Adipocyte (in vitro differentiated cells): ENCODE data around the gene MRPS18A.
"Not testable (repeated sequence)": the region's sequence is repeated elsewhere in the genome, so short reads cannot be mapped to it uniquely, and the experiment has no call there.

Experiments used
- DNase-seq: peaks from one replicate; pipeline ENCODE4 v3.0.0-alpha.2; 2015; ENCODE audit warnings: low read depth
- H3K27me3 ChIP-seq: replicated peaks from 2 replicates; pipeline ENCODE4 v1.7.0; 2013; ENCODE audit warnings: mild to moderate bottlenecking, low read length, moderate library complexity; ENCODE audit not compliant: control insufficient read depth, insufficient read depth
- H3K36me3 ChIP-seq: 2 replicates; pipeline ENCODE4 v1.7.0; 2013; ENCODE audit warnings: low read length, mild to moderate bottlenecking, moderate library complexity; ENCODE audit not compliant: control insufficient read depth, insufficient read depth, severe bottlenecking
- H3K4me1 ChIP-seq: 2 replicates; pipeline ENCODE4 v1.7.0; 2013; ENCODE audit warnings: mild to moderate bottlenecking, low read length, moderate library complexity; ENCODE audit not compliant: control insufficient read depth, insufficient read depth
- H3K4me3 ChIP-seq: 2 replicates; pipeline ENCODE4 v1.7.0; 2013; ENCODE audit warnings: mild to moderate bottlenecking, low read length, moderate library complexity
- H3K9ac ChIP-seq: 2 replicates; pipeline ENCODE4 v1.7.0; 2013; ENCODE audit warnings: mild to moderate bottlenecking, low read length, moderate library complexity
- H3K9me3 ChIP-seq: 2 replicates; pipeline ENCODE4 v1.7.0; 2013; ENCODE audit warnings: mild to moderate bottlenecking, low read length, moderate library complexity; ENCODE audit not compliant: control insufficient read depth

Gene MRPS18A

DNA sequence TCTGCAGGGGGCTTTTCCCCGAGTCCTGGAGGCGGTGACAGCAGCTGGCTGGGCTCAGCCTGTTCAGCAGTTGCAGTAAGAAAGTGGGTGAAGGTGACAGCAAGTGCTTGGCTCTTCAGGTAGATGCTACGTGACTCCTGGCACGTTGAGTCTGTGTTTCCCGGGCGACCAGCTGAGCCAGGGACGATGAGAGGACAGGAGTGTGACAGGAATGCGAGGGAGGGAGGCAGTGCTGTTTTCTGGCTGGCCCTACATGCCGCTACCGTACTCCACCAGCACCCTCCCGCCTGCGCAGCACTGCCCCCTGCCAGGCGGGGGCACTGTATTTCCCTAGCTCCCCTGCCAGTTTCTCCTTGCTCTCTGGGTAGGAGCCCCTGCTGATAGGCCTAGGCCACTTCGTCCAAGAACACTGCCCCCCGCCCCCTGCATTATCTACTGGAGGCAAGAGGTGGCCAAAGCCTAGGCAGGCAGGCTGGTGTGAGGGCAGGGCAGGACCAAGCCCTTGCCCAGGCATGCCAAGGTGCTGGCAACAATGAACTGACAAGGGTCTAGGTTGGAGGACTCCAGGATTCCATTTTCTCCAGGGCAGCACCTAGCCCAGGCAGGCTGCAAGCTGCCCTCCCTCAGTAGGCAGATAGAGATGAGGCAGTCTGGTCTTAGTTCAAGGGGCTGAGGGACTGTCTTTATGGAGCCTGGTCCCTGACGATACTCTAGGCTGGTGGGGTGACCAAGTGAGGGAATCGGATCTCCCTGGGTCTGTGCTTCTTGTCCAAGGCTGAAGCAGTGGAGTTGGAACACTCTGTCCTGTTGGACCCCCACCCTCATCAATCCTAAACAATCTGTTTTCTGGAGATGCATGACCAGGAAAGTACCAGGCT is 19.2 kb downstream of the MRPS18A start:
- no peak overlapping the region for H3K4me3 ChIP-seq
- H3K9me3 ChIP-seq = no peaks in the 10 kb centered on the region

DNA sequence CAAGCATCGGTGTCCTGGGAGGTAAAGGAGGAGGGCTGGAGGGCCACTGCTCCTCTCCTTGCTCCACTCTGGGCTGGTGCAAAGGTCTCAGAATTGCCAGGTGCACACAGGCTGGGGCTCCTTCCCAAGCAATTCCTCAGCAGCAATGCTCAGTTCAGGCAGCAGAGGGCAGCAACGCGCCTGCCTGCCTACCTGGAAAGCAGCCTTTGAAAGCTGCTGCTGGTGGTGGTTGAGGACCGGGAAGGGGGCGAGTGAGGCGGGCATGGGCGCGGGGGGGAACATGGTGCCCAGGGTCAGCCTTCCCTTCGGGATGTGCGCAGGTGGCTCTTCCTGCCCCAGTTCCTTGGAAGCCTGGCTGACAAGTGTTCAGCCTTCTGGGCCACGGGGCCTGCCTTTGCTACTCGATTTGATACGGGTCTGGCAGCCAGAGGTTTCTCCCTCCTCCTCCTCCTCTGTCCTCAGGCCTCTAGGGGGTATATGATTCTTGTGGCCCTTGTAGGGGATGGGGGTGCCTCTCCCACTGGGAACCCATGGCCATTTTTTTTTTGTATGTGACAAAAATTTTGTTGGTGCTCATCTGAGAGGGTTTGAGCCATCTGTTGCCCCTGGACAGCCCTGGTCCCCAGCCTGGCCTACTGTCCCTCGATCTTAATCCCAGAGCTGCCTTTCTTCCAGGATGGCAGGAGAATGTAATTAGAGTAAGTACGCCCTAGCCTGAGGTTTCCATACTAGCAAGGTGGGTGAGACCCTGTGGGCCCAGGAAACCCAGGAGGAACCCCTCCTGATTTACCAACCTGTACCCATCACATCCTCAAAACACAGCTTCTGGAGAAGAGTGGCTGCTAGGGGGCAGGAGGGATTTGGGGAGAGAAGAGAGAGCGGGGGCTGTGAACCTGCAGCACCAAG is 20.1 kb downstream of the MRPS18A start:
- no peak overlapping the region for H3K9ac ChIP-seq
- no peaks in the 10 kb centered on the region for H3K9me3 ChIP-seq
- peaks cover 52% of the 10 kb centered on the region for H3K4me1 ChIP-seq
- H3K36me3 ChIP-seq = peaks cover 11% of the 10 kb centered on the region
- H3K4me3 ChIP-seq = no peak overlapping the region
- peak; percentile 86 for DNase-seq
- H3K27me3 ChIP-seq = no peaks in the 10 kb centered on the region

More for the DNA sequence above, 19.2 kb downstream of the MRPS18A start:
- Histone ChIP-seq H3K9ac (no peak overlapping the region), H3K27me3 (no peaks in the 10 kb centered on the region), H3K4me1 (peaks cover 60% of the 10 kb centered on the region), H3K36me3 (peaks cover 11% of the 10 kb centered on the region)
- peak; percentile 69 for DNase-seq

DNA sequence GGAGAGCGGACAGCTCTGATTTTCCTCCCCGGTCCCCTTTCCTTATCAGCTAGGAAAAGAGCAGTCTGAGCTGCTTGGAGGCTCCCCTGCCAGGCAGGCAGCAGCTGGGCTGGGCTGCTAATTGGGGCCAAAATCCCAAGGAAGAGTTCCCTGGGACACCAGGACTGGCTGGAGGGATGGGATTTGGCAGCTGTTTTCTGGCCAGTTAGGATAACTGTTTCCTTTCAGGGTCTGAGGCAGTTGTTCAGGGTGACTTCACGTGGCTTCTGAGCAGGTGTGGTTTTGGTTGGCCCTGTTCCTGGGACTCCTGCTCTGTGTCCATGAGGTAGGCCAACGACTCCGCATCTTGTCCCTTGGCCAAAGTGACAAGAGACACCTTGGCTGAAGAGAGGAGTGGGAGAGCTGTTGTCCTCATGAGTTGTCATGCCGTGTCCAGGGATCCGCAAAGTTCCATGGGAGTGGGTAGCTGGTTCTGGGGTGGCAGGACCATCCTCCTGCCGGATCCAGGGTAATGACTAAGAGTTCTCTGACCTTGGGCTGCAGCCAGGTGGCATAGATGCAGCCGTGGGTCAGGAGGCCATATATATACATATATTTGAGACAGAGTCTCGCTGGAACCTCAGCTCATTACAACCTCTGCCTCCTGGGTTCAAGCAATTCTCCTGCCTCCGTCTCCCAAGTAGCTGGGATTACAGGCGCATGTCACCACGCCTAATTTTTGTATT is 21.2 kb downstream of the MRPS18A start:
- Histone ChIP-seq H3K36me3 (peaks cover 6% of the 10 kb centered on the region), H3K4me1 (peaks cover 41% of the 10 kb centered on the region), H3K27me3 (no peaks in the 10 kb centered on the region), H3K9me3 (no peaks in the 10 kb centered on the region), H3K4me3 (no peak overlapping the region), H3K9ac (no peak overlapping the region)
- DNase-seq = no peak

DNA sequence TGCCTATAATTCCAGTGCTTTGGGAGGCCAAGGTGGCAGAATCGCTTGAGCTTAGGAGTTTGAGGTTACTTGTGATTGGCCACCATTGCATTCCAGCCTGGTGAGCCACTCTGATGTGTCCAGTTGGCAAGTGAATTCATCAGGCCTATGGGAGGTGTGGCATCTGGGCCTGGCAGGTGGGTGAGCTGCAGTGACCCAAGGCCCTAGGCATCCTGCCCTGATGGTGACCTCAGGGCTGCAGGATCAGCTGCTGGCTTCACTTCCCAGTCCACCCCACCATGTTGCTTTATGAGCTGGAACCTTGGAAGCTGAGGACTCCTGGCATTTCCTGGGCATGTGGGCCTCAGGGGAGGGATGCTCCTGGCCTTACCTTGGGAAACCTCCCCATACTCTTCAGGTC is 22.2 kb downstream of the MRPS18A start:
- Histone ChIP-seq H3K4me3 (no peak overlapping the region), H3K36me3 (no peaks in the 10 kb centered on the region), H3K9ac (no peak overlapping the region), H3K9me3 (no peaks in the 10 kb centered on the region), H3K27me3 (no peaks in the 10 kb centered on the region), H3K4me1 (peaks cover 31% of the 10 kb centered on the region)
- DNase-seq = no peak

DNA sequence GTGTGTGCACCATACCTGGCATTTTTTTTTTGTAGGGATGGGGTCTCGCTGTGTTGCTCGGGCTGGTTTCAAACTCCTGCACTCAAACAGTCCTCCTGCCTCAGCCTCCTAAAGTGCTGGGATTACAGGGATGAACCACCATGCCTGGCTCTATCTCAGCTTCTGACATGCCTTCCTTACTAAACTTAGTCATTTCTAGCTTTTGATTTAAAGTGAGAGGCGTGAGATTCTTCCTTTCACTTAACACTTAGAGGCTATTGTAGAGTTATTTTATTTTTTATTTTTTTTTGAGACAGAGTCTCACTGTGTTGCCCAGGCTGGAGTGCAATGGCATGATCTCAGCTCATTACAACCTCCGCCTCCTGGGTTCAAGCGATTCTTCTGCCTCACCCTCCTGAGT is 24.6 kb downstream of the MRPS18A start:
- not testable (repeated sequence) for DNase-seq, H3K9ac ChIP-seq, H3K36me3 ChIP-seq, H3K9me3 ChIP-seq, H3K4me1 ChIP-seq, H3K4me3 ChIP-seq, H3K27me3 ChIP-seq

DNA sequence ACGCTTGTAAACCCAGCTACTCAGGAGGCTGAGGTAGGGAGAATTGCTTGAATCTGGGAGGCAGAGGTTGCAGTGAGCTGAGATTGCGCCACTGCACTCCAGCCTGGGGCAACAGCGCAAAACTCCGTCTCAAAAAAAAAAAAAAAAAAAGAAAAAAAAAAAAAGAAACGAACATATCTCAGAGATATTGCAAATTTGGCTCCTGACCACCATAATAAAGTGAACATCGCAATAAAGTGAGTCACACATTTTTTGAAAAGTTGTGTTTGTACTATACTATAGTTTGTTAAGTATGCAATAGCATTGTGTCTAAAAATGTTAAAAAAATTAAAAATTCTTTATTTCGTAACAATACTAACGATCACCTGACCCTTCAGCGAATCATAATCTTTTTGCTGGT is 29.4 kb downstream of the MRPS18A start:
- Histone ChIP-seq H3K4me1 (no peaks in the 10 kb centered on the region), H3K9ac (no peak overlapping the region), H3K4me3 (no peak overlapping the region), H3K27me3 (no peaks in the 10 kb centered on the region), H3K36me3 (no peaks in the 10 kb centered on the region), H3K9me3 (no peaks in the 10 kb centered on the region)
- no peak for DNase-seq

DNA sequence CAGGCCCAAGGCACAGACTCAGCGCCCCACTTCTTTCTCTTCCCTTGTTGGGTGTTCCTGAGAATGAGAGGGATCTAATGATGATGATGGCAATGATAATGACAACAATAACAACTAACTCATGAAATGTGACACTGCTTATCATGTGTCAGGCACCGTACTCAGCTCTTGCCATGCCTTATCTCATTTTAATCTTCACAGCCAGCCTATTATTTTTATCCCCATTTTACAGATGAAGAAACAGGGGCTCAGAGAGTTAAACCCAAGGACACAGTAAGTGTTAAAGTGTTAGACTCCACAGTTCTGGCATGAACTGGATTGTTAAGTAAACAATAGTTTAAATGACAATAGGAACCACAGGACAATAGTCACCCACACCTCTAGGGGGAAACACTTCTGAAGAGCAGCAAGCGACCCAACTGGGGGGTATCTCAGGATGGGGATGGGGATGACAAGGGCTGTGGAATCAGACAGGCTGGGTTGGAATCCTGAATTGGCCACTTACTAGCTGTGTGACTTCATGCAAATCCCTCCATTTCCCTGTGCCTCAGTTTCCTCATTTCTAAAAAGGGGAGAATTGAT is 30.3 kb downstream of the MRPS18A start:
- DNase-seq = no peak
- Histone ChIP-seq H3K27me3 (no peaks in the 10 kb centered on the region), H3K9ac (no peak overlapping the region), H3K9me3 (no peaks in the 10 kb centered on the region), H3K36me3 (no peaks in the 10 kb centered on the region), H3K4me3 (no peak overlapping the region), H3K4me1 (no peaks in the 10 kb centered on the region)

DNA sequence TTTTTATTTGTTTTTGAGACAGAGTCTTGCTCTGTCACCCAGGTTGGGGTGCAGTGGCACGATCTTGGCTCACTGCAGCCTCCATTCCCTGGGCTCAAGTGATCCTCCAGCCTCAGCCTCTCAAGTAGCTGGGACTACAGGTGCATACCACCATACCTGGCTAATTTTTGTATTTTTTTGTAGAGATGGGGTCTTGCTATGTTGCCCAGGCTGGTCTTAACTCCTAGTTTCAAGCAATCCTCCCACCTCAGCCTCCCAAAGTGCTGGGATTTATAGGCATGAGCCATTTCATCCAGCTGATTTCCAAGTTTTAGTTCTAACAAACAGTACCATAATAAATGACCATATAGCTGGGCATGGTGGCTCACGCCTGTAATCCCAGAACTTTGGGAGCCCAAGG is 34.8 kb downstream of the MRPS18A start:
- not testable (repeated sequence) for DNase-seq, H3K36me3 ChIP-seq, H3K9me3 ChIP-seq, H3K4me3 ChIP-seq, H3K4me1 ChIP-seq, H3K9ac ChIP-seq, H3K27me3 ChIP-seq

DNA sequence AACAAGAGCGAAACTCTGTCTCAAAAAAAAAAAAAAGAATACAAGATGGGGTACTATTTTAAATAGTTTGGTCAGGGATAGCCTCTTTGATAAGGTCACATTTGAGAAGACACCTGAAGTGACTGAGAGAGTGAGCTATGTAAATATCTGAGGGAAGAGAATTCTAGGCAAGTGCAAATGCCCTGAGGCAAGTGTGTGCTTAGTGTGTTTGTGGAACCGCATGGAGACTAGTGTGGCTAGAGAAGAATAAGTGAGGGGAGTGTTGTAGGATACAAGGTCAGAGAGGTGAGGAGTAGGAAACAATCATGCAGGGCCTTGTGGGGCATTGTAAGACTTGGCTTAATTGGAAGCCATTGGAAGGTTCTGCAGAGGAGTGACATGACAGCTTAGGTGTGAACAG is 39.3 kb downstream of the MRPS18A start:
- DNase-seq = no peak
- Histone ChIP-seq H3K27me3 (no peaks in the 10 kb centered on the region), H3K36me3 (no peaks in the 10 kb centered on the region), H3K9ac (no peak overlapping the region), H3K9me3 (no peaks in the 10 kb centered on the region), H3K4me3 (no peak overlapping the region), H3K4me1 (peaks cover 3% of the 10 kb centered on the region)

DNA sequence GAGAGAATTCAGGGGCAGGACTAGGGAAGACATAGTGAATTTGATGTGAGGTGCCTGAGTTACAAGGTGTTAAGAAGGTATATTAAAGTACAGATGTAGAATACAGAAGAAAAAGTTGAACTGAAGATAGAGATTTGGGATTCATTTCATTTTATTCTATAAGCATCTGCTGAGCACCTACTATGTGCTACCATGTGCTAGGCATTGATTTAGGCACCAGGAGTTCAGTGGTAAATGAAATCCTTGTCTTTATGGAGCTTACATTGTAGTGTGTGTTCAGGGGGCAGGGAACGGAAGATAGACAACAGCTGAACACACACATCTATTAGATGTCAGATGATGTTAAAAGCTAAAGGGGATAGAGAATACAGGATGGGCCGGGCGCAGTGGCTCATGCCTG is 40.0 kb downstream of the MRPS18A start:
- H3K4me1 ChIP-seq = peaks cover 3% of the 10 kb centered on the region
- no peaks in the 10 kb centered on the region for H3K27me3 ChIP-seq
- no peaks in the 10 kb centered on the region for H3K9me3 ChIP-seq
- no peak overlapping the region for H3K9ac ChIP-seq
- no peak overlapping the region for H3K4me3 ChIP-seq
- peaks cover 3% of the 10 kb centered on the region for H3K36me3 ChIP-seq
- DNase-seq = no peak

DNA sequence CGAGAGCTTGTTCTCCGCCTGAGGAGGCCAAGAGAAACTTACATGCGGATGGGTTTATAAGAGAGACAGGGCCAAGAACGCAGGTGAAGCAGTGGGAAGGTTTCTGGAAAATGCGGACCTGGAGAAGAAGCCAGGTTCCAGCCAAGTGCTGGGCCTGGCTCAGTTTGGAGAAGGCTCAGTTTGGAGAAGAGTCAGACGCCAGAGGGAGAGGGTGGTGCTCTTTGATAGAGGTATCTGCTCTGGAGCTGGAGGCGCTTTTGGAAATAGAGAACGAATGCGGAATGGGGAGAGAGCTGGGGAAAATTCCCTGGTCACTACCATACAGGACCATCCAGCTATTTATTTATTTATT is 42.0 kb downstream of the MRPS18A start:
- peak overlapping the region; percentile 50 for H3K4me3 ChIP-seq
- no peaks in the 10 kb centered on the region for H3K9me3 ChIP-seq
- H3K4me1 ChIP-seq = peaks cover 3% of the 10 kb centered on the region
- no peaks in the 10 kb centered on the region for H3K27me3 ChIP-seq
- peak overlapping the region; percentile 7 for H3K9ac ChIP-seq
- H3K36me3 ChIP-seq = peaks cover 21% of the 10 kb centered on the region
- no peak for DNase-seq
